ENCODE results near the gene BNIP3.

DNA sequence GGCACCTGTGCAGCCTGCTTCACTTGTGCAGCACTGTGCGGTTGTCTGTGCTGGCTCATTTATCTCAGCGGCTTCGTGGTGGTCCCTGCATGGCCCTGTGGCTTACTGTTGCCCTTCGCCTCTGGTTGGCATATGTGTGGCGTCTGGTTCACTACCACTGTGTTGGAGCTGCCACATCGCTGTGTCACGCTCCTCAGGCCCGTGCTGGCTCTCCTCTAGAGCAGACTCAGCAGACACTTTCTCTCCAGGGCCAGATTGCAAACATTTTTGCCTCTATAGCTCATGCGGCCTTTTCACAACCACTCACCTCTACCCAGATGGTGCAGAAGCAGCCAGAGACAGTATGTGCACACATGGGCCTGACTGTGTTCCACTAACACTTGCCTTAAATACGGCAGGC, 43.0 kb downstream of the BNIP3 start:
- TF ChIP-seq, protein P1, sequence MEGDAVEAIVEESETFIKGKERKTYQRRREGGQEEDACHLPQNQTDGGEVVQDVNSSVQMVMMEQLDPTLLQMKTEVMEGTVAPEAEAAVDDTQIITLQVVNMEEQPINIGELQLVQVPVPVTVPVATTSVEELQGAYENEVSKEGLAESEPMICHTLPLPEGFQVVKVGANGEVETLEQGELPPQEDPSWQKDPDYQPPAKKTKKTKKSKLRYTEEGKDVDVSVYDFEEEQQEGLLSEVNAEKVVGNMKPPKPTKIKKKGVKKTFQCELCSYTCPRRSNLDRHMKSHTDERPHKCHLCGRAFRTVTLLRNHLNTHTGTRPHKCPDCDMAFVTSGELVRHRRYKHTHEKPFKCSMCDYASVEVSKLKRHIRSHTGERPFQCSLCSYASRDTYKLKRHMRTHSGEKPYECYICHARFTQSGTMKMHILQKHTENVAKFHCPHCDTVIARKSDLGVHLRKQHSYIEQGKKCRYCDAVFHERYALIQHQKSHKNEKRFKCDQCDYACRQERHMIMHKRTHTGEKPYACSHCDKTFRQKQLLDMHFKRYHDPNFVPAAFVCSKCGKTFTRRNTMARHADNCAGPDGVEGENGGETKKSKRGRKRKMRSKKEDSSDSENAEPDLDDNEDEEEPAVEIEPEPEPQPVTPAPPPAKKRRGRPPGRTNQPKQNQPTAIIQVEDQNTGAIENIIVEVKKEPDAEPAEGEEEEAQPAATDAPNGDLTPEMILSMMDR (IDR thresholded peaks at IDR 0.05): no peak
- no peak for TF ChIP-seq POLR2A (IDR thresholded peaks at IDR 0.05)

Data from tibial nerve (tissue), 3 donors.